DOHH2 (cell line): Measurements from ENCODE around the gene ACAD8.

Source experiments
- H3F3A ChIP-seq: fragments of 200-600 bp; sonication (generic), shearing (Covaris generic); 2 replicates; pipeline ENCODE4 v1.6.0; 2016; ENCODE audit warnings: antibody characterized with exemption, mild to moderate bottlenecking; ENCODE audit not compliant: control insufficient read depth, insufficient read depth
- H3K27ac ChIP-seq: fragments of 200-600 bp; sonication (generic); 2 replicates; pipeline ENCODE4 v1.5.1; 2014; ENCODE audit warnings: low read depth, mild to moderate bottlenecking, low read length, moderate library complexity
- H3K27me3 ChIP-seq: fragments of 200-600 bp; sonication (generic); 2 replicates; pipeline ENCODE4 v1.6.1; 2014; ENCODE audit warnings: mild to moderate bottlenecking, low read length, mixed read lengths; ENCODE audit not compliant: control insufficient read depth
- H3K36me3 ChIP-seq: fragments of 200-600 bp; sonication (generic); 2 replicates; pipeline ENCODE4 v1.6.1; 2014; ENCODE audit warnings: mild to moderate bottlenecking, low read length, moderate library complexity, mixed read lengths; ENCODE audit not compliant: control insufficient read depth
- H3K4me1 ChIP-seq: fragments of 200-600 bp; sonication (generic); 2 replicates; pipeline ENCODE4 v1.6.1; 2014; ENCODE audit warnings: mild to moderate bottlenecking, low read length, mixed read lengths; ENCODE audit not compliant: control insufficient read depth
- H3K4me2 ChIP-seq: fragments of 200-600 bp; sonication (generic); 2 replicates; pipeline ENCODE4 v1.6.0; 2014; ENCODE audit warnings: mild to moderate bottlenecking, low read length, moderate library complexity
- H3K4me3 ChIP-seq: fragments of 200-600 bp; sonication (generic); 2 replicates; pipeline ENCODE4 v1.5.1; 2014; ENCODE audit warnings: mild to moderate bottlenecking, low read length, mixed read lengths
- H3K79me2 ChIP-seq: fragments of 200-600 bp; sonication (generic); 2 replicates; pipeline ENCODE4 v1.6.1; 2014; ENCODE audit warnings: mild to moderate bottlenecking, low read length, mixed read lengths; ENCODE audit not compliant: control insufficient read depth
- H3K9me2 ChIP-seq: fragments of 200-600 bp; sonication (generic); replicated peaks from 2 replicates; pipeline ENCODE4 v1.6.1; 2014; ENCODE audit warnings: mild to moderate bottlenecking, low read length, mixed read lengths; ENCODE audit not compliant: control insufficient read depth
- H3K9me3 ChIP-seq: fragments of 200-600 bp; sonication (generic); 2 replicates; pipeline ENCODE4 v1.6.1; 2014; ENCODE audit warnings: antibody characterized with exemption, low read length, mixed read lengths; ENCODE audit not compliant: control insufficient read depth, insufficient read depth
- H4K20me1 ChIP-seq: fragments of 200-600 bp; sonication (generic); 2 replicates; pipeline ENCODE4 v1.6.0; 2014; ENCODE audit warnings: low read depth, mild to moderate bottlenecking, antibody characterized with exemption, low read length, moderate library complexity; ENCODE audit not compliant: control insufficient read depth, insufficient read depth
- CTCF ChIP-seq: fragments of 200-600 bp; sonication (generic); IDR thresholded peaks from one replicate; pipeline ENCODE4 v1.5.1; 2014; ENCODE audit warnings: antibody characterized with exemption, mild to moderate bottlenecking, low read depth, low read length; ENCODE audit not compliant: poor library complexity, severe bottlenecking
- EZH2phosphoT487 ChIP-seq: fragments of 200-600 bp; sonication (generic); IDR thresholded peaks from 2 replicates; pipeline ENCODE4 v1.6.1; 2017; ENCODE audit warnings: borderline replicate concordance, mild to moderate bottlenecking, antibody characterized with exemption, low read length, moderate library complexity, mixed read lengths

Gene ACAD8

GRCh38 chr11:134260503-134260902, 7.1 kb downstream of the ACAD8 start:
- Histone ChIP-seq H3K9me2 (no peaks in the 10 kb centered on the region), H3K4me3 (no peak overlapping the region), H3K27ac (no peak overlapping the region), H3K4me1 (peaks cover 6% of the 10 kb centered on the region), H3K79me2 (no peaks in the 10 kb centered on the region), H4K20me1 (0 out of 2 replicates have a peak, but pooled peaks cover 3% of the 10 kb centered on the region), H3K4me2 (no peak overlapping the region), H3K27me3 (no peaks in the 10 kb centered on the region), H3F3A (no peaks in the 10 kb centered on the region), H3K9me3 (no peaks in the 10 kb centered on the region), H3K36me3 (peaks cover 21% of the 10 kb centered on the region)
- TF ChIP-seq EZH2phosphoT487 (no peak), CTCF (no peak)

- H3K9me3 ChIP-seq, result no peaks in the 10 kb centered on the region
- H3K4me2 ChIP-seq, result no peak overlapping the region
- H3K79me2 ChIP-seq, result no peaks in the 10 kb centered on the region
- H3K4me1 ChIP-seq, result peaks cover 6% of the 10 kb centered on the region
- no peaks in the 10 kb centered on the region for H3K9me2 ChIP-seq
- 0 out of 2 replicates have a peak, but pooled peaks cover 3% of the 10 kb centered on the region for H4K20me1 ChIP-seq
- H3K36me3 ChIP-seq, result peaks cover 21% of the 10 kb centered on the region
- no peak for TF ChIP-seq CTCF
- TF ChIP-seq EZH2phosphoT487, result no peak
- H3K27me3 ChIP-seq, result no peaks in the 10 kb centered on the region
- H3K4me3 ChIP-seq, result no peak overlapping the region
- H3K27ac ChIP-seq, result no peak overlapping the region
- H3F3A ChIP-seq, result no peaks in the 10 kb centered on the region
Observed at GRCh38 chr11:134260983-134261382, 7.6 kb downstream of the ACAD8 start.

- no peak overlapping the region for H3K4me3 ChIP-seq
- peaks cover 6% of the 10 kb centered on the region for H3K4me1 ChIP-seq
- H3F3A ChIP-seq, result no peaks in the 10 kb centered on the region
- TF ChIP-seq CTCF (peak; percentile 71), EZH2phosphoT487 (no peak)
- H3K4me2 ChIP-seq, result no peak overlapping the region
- no peak overlapping the region for H3K27ac ChIP-seq
- no peaks in the 10 kb centered on the region for H3K9me2 ChIP-seq
- 0 out of 2 replicates have a peak, but pooled peaks cover 3% of the 10 kb centered on the region for H4K20me1 ChIP-seq
- H3K79me2 ChIP-seq, result no peaks in the 10 kb centered on the region
- no peaks in the 10 kb centered on the region; the same call in 1 of the 2 replicates for H3K27me3 ChIP-seq
- H3K36me3 ChIP-seq, result peaks cover 21% of the 10 kb centered on the region
- H3K9me3 ChIP-seq, result no peaks in the 10 kb centered on the region
Observed at GRCh38 chr11:134261626-134262488, 8.5 kb downstream of the ACAD8 start.
